ENCODE results near the gene SALL4. TPM values are rescaled to one million over a fixed set of nuclear protein-coding genes. Genes with fewer than 3 reads are reported as not detected.

SALL4 gene
- total RNA-seq, 1 experiment from 2014 or later, result 0.49 TPM

DNA sequence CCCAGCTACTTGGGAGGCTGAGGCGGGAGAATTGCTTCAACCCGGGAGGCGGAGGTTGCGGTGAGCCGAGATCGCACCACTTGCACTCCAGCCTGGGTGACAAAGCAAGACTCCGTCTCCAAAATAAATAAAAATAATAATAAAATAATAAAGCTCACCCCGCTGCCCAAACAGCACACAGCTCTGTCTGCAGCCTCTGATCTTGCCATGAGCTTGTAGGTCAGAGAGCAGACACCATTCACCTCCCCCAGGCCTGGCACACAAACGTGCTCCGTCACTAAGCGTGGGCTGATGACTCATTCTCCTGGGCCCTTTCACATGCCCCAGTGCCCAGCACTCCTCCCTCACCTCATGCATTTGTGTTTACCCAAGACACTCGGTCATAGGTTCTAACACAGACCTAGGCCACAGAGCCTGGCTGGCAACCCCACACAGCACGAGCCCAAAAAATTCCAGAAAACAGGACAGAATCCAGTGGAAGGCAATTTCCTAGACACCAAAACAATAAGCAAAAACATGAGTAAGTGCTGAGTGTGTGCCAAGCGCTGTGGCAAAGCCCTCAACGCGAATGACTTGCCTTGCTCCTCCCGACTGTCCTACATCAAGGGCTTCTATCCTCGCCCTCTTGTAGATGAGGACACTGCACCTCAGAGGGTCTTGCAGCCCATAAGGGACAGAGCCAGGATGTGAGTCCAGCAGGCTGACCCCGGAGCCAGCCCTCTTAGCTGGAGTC lies 52.1 kb downstream of the SALL4 start:
- Mint-ChIP-seq H3K9me3 (ENCODE audit: unreplicated experiment) (no peaks in the 10 kb centered on the region), H3K4me1 (ENCODE audit: insufficient read depth, unreplicated experiment) (peaks cover 26% of the 10 kb centered on the region), H3K27me3 (ENCODE audit: insufficient read depth, unreplicated experiment) (no peaks in the 10 kb centered on the region), H3K4me3 (ENCODE audit: unreplicated experiment) (peak overlapping the region; percentile 59), H3K36me3 (ENCODE audit: insufficient read depth, unreplicated experiment) (no peaks in the 10 kb centered on the region), H3K27ac (ENCODE audit: low read depth, unreplicated experiment) (peak overlapping the region; percentile 94)
- intact Hi-C loops (cut with micrococcal nuclease), result loop anchor here (5.0 kb wide), 1 partner anchor 53 kb away; no protein-coding TSS in a partner anchor
- BruUV-seq (replicated peaks), result no TSS peak
- peak; percentile 99 for DNase-seq (ENCODE audit: unreplicated experiment)
- CTCF ChIA-PET, result interaction anchor here (0.6 to 1.9 kb wide), 11 partner anchors 9 to 763 kb away, joined by 3 to 10 read pairs (median 4); no protein-coding TSS in a partner anchor
- TF ChIP-seq, protein P1, sequence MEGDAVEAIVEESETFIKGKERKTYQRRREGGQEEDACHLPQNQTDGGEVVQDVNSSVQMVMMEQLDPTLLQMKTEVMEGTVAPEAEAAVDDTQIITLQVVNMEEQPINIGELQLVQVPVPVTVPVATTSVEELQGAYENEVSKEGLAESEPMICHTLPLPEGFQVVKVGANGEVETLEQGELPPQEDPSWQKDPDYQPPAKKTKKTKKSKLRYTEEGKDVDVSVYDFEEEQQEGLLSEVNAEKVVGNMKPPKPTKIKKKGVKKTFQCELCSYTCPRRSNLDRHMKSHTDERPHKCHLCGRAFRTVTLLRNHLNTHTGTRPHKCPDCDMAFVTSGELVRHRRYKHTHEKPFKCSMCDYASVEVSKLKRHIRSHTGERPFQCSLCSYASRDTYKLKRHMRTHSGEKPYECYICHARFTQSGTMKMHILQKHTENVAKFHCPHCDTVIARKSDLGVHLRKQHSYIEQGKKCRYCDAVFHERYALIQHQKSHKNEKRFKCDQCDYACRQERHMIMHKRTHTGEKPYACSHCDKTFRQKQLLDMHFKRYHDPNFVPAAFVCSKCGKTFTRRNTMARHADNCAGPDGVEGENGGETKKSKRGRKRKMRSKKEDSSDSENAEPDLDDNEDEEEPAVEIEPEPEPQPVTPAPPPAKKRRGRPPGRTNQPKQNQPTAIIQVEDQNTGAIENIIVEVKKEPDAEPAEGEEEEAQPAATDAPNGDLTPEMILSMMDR (IDR thresholded peaks at IDR 0.05; ENCODE audit: unreplicated experiment), result no peak
- POLR2A ChIA-PET, result interaction anchor here (0.5 to 2.0 kb wide), 8 partner anchors 15 to 792 kb away, joined by 3 to 10 read pairs (median 4); partner anchors contain the start of genes DPM1 and MOCS3

DNA sequence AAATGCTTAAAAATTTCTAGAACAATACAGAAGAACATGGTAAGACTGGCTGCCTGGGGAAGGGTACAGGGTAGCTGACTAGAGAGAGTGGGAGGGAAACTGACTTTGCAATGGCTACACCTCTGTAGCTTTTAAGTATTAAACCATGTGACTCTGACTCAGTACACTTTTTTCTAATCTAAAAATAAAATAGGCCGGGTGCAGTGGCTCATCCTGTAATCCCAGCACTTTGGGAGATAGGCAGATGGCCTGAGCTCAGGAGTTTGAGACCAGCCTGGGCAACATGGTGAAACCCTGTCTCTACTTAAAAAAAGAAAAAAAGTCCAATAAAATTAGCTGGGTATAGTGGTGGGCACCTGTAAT lies 52.7 kb downstream of the SALL4 start:
- BruUV-seq (replicated peaks), result no TSS peak
- Mint-ChIP-seq H3K36me3 (ENCODE audit: insufficient read depth, unreplicated experiment) (no peaks in the 10 kb centered on the region), H3K4me1 (ENCODE audit: insufficient read depth, unreplicated experiment) (peaks cover 26% of the 10 kb centered on the region), H3K27me3 (ENCODE audit: insufficient read depth, unreplicated experiment) (no peaks in the 10 kb centered on the region), H3K4me3 (ENCODE audit: unreplicated experiment) (no peak overlapping the region), H3K9me3 (ENCODE audit: unreplicated experiment) (no peaks in the 10 kb centered on the region), H3K27ac (ENCODE audit: low read depth, unreplicated experiment) (peak overlapping the region; percentile 94)
- TF ChIP-seq, protein P1 (IDR thresholded peaks at IDR 0.05; ENCODE audit: unreplicated experiment), result no peak
- peak; percentile 67 for DNase-seq (ENCODE audit: unreplicated experiment)
- intact Hi-C loops (cut with micrococcal nuclease), result loop anchor here (5.0 kb wide), 1 partner anchor 52 kb away; no protein-coding TSS in a partner anchor
- ChIA-PET POLR2A (interaction anchor here (0.5 to 2.0 kb wide), 9 partner anchors 8 to 791 kb away, joined by 3 to 10 read pairs (median 4); partner anchors contain the start of genes DPM1 and MOCS3), CTCF (interaction anchor here (0.7 to 1.9 kb wide), 10 partner anchors 9 to 762 kb away, joined by 3 to 10 read pairs (median 4); no protein-coding TSS in a partner anchor)

DNA sequence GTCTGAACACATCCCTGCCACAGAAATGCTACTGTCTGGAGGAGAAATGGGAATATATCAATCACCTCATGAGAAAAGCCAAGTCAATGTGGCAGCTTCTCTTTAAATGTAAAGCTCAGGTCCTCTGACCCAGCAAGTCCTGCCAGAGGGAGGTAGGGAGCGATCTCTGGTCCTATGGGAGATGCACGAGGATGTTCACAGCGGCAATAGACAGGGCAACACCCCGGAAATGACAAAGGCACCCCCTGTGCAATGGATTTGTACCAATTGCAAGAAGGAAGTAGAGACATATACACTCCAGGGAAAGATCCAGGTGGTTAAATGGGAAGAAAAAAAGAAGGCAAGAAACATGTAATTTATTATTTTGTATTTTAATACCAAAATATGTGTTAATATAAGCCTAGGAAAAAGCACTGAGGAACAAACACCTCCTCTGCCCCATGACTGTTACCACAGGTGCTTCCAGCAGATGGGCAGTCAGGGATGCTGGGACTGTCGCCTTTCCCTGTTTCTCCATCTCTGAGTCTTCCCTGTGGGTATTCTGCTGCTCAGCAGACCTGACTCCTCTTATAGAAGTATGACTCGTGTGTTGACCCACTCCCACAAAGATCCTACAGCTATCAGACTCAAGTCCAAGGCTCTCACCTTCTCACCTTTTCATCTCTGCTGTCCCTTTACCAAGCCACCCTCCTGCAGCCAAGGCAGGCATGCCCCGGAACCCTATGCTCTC lies 55.0 kb downstream of the SALL4 start:
- ChIA-PET POLR2A (interaction anchor here (0.6 kb wide), 1 partner anchor 212 kb away, joined by 3 read pairs; no protein-coding TSS in a partner anchor), CTCF (interaction anchor here (0.7 kb wide), 1 partner anchor 321 kb away, joined by 3 read pairs; no protein-coding TSS in a partner anchor)
- DNase-seq (ENCODE audit: unreplicated experiment), result no peak
- Mint-ChIP-seq H3K4me1 (ENCODE audit: insufficient read depth, unreplicated experiment) (peaks cover 25% of the 10 kb centered on the region), H3K9me3 (ENCODE audit: unreplicated experiment) (no peaks in the 10 kb centered on the region), H3K27me3 (ENCODE audit: insufficient read depth, unreplicated experiment) (no peaks in the 10 kb centered on the region), H3K36me3 (ENCODE audit: insufficient read depth, unreplicated experiment) (no peaks in the 10 kb centered on the region), H3K4me3 (ENCODE audit: unreplicated experiment) (no peak overlapping the region), H3K27ac (ENCODE audit: low read depth, unreplicated experiment) (no peak overlapping the region)
- intact Hi-C loops (cut with micrococcal nuclease), result no loop called here
- TF ChIP-seq, protein P1 (IDR thresholded peaks at IDR 0.05; ENCODE audit: unreplicated experiment), result no peak
- BruUV-seq (replicated peaks), result no TSS peak

DNA sequence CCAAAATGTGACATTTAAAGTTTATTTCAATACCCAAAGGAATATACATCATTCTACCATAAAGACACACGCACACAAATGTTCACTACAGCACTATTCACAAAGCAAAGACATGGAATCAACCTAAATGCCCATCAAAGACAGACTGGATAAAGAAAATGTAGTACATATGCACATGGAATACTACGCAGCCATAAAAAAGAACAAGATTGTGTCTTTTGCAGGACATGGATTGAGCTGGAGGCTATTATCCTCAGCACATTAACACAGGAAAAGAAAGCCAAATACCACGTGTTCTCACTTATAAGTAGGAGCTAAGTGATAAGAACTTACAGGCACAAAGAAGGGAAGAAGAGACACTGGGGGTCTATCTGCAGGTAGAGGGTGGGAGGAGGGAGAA lies 56.5 kb downstream of the SALL4 start:
- no peak for DNase-seq (ENCODE audit: unreplicated experiment)
- Mint-ChIP-seq H3K9me3 (ENCODE audit: unreplicated experiment) (no peaks in the 10 kb centered on the region), H3K4me1 (ENCODE audit: insufficient read depth, unreplicated experiment) (peaks cover 16% of the 10 kb centered on the region), H3K36me3 (ENCODE audit: insufficient read depth, unreplicated experiment) (no peaks in the 10 kb centered on the region), H3K27me3 (ENCODE audit: insufficient read depth, unreplicated experiment) (no peaks in the 10 kb centered on the region), H3K4me3 (ENCODE audit: unreplicated experiment) (no peak overlapping the region), H3K27ac (ENCODE audit: low read depth, unreplicated experiment) (no peak overlapping the region)
- intact Hi-C loops (cut with micrococcal nuclease), result no loop called here
- ChIA-PET CTCF (interaction anchor here (1.0 kb wide), 3 partner anchors 22 to 373 kb away, joined by 3 to 4 read pairs (median 4); partner anchors contain the start of gene ATP9A), POLR2A (interaction anchor here (0.6 to 1.3 kb wide), 3 partner anchors 49 to 239 kb away, joined by 3 read pairs; no protein-coding TSS in a partner anchor)
- TF ChIP-seq, protein P1 (IDR thresholded peaks at IDR 0.05; ENCODE audit: unreplicated experiment), result no peak
- BruUV-seq (replicated peaks), result no TSS peak
